ENCODE measurements around the gene CAVIN2.

Gene CAVIN2

GRCh38 chr2:191866195-191866594 lies 19.3 kb upstream of the CAVIN2 start:
- no peak for DNase-seq (ENCODE audit: low read depth in 1 of 2, low spot score in 1 of 2)

GRCh38 chr2:191864628-191865374 lies 17.9 kb upstream of the CAVIN2 start:
- DNase-seq (ENCODE audit: low read depth in 1 of 2, low spot score in 1 of 2): no peak

- DNase-seq (ENCODE audit: low read depth in 1 of 2, low spot score in 1 of 2): no peak
Measured at GRCh38 chr2:191863988-191864387, 17.1 kb upstream of the CAVIN2 start.

DNA sequence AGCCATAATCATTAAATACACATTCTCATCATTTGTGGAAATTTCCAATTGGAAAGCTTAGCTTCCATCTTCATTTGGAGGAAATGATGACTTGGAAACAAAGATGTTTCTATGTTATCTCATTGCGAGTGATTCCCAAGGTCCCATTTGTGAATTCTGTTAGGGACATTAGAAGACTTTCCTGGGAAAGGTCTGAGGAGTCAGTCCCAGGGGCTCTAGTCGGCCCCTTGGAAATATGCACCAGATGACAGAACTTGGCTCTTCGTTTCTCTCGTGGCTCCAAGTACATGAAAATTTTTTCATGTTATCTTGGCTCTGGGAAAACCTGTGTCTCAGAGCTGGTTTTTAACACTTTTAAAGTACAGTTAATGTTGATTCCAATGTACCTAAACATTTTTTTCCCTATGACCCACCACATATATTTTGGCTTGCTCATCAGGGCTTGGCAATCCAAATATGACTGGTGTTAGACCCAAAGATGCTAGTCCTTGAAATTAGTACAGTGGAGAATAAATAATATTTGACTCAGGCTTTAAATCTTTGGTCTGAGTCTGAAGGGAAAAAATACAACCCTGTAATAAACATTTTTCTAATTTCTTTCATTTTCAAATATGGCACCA lies 15.4 kb upstream of the CAVIN2 start:
- DNase-seq (ENCODE audit: low read depth in 1 of 2, low spot score in 1 of 2): no peak

GRCh38 chr2:191860760-191861466 lies 14.0 kb upstream of the CAVIN2 start:
- no peak for DNase-seq (ENCODE audit: low read depth in 1 of 2, low spot score in 1 of 2)

- no peak for DNase-seq (ENCODE audit: low read depth in 1 of 2, low spot score in 1 of 2)
Measured at GRCh38 chr2:191859681-191860080, 12.8 kb upstream of the CAVIN2 start.

DNA sequence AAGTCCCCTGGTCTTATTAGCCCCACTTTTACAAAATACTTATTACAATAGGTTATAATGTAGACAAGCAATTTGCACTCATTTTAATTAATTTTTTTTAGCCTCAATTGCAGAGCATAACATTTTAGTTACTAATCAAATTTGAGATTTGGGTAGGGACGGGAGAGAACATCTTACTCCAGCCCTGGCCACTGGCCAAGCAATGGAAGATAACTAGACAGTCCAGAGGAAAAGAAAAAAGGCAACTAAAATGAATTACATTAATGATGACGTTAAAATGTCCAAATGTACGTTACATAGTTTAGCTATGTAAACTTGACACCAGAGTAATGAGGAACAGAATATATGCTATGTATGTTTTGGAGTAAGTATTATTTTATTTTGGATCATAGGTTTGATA lies 11.0 kb upstream of the CAVIN2 start:
- no peak for DNase-seq (ENCODE audit: low read depth in 1 of 2, low spot score in 1 of 2)

GRCh38 chr2:191857259-191857805 lies 10.4 kb upstream of the CAVIN2 start:
- no peak for DNase-seq (ENCODE audit: low read depth in 1 of 2, low spot score in 1 of 2)

DNA sequence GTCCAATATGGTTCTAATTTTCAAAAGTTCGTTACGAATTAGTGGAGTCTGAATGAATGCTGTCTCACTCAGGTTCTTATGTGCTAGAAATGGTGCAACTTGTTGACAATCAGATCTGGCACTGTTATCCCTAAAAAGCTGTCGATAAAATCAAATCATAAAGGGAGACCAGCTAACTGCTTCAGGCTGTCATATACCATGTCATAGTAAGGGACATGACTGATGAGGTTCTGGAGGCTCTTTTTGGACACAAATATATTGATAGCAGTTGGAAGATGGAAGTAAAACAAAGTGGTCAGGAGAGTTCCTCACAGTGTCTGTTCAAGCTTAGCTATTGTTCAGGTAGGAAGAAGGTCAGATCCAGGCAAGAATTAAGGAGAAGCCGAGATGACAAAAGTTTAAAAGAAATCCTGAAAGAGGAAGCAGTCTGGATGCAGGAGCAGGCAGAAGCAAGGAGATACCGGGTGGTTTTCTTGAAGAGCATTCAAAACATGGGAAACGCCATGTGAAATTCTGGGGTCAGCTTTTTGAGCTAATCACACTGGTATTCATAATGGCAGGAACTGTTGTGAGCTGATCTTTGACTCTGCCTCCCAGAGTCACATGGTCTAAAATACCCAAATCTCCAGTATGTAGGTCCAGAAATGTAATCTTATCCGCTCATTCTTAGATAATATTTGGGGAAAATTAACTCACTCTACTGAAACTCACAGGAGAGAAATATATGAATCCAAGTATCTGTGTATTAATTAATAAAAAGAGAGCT lies 9.4 kb upstream of the CAVIN2 start:
- DNase-seq (ENCODE audit: low read depth in 1 of 2, low spot score in 1 of 2): no peak

GRCh38 chr2:191855382-191855781 lies 8.5 kb upstream of the CAVIN2 start:
- DNase-seq (ENCODE audit: low read depth in 1 of 2, low spot score in 1 of 2): no peak

- DNase-seq (ENCODE audit: low read depth in 1 of 2, low spot score in 1 of 2): no peak
Measured at GRCh38 chr2:191854382-191855372, 7.8 kb upstream of the CAVIN2 start.

- DNase-seq (ENCODE audit: low read depth in 1 of 2, low spot score in 1 of 2): no peak
Measured at GRCh38 chr2:191853843-191854242, 7.0 kb upstream of the CAVIN2 start.

- no peak for DNase-seq (ENCODE audit: low read depth in 1 of 2, low spot score in 1 of 2)
Measured at GRCh38 chr2:191851158-191851557, 4.3 kb upstream of the CAVIN2 start.

- DNase-seq (ENCODE audit: low read depth in 1 of 2, low spot score in 1 of 2): no peak
Measured at GRCh38 chr2:191848771-191849767, 2.2 kb upstream of the CAVIN2 start.

- no peak for DNase-seq (ENCODE audit: low read depth in 1 of 2, low spot score in 1 of 2)
Measured at GRCh38 chr2:191847764-191848163, 876 bp upstream of the CAVIN2 start.

GRCh38 chr2:191845876-191846514 lies 893 bp downstream of the CAVIN2 start:
- no peak for DNase-seq (ENCODE audit: low read depth in 1 of 2, low spot score in 1 of 2)

GRCh38 chr2:191845248-191845715 lies 1.6 kb downstream of the CAVIN2 start:
- DNase-seq (ENCODE audit: low read depth in 1 of 2, low spot score in 1 of 2): no peak

DNA sequence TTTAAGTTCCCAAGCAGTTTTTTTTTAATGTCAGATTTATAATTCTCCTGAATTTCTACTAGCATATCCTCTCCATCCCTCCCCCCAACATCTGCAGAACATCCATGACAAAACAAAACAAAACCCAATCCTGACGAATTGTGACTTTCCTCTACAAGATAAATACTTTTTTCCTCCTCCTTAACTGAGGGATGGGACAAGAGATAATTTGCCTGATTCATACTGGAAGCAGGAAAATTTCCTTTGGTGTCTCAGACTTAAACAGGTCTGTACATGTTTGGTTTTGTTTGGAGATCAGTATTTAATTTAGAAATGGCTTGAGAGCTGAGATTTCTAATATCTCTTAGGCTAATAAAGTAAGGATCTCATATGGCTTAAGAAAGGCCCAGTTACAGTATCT lies 2.2 kb downstream of the CAVIN2 start:
- no peak for DNase-seq (ENCODE audit: low read depth in 1 of 2, low spot score in 1 of 2)
